SU-DHL-6 (cell line): ENCODE measurements around the gene SBSN.

ENCODE experiments used
- CTCF ChIP-seq: fragments of 200-600 bp; sonication (generic); IDR thresholded peaks from one replicate; pipeline ENCODE4 v1.5.1; 2017; ENCODE audit warnings: antibody characterized with exemption, mild to moderate bottlenecking, low read length, moderate library complexity; ENCODE audit not compliant: insufficient read depth, poor library complexity, severe bottlenecking
- EZH2phosphoT487 ChIP-seq: fragments of 200-600 bp; sonication (generic), shearing (Covaris generic); conservative IDR thresholded peaks from 2 replicates; pipeline ENCODE4 v1.6.1; 2018; ENCODE audit warnings: mild to moderate bottlenecking, antibody characterized with exemption, low read length, moderate library complexity, mixed read lengths

- no peak for TF ChIP-seq CTCF
- TF ChIP-seq EZH2phosphoT487: no peak
Observed at GRCh38 chr19:35539314-35539713, 11.2 kb upstream of the SBSN start.
